Erythroblast (primary cell): ENCODE data around the gene PRRT2.
"Not testable (repeated sequence)": the region's sequence is repeated elsewhere in the genome, so short reads cannot be mapped to it uniquely, and the experiment has no call there.

Experiments
- DNase-seq, 2 experiments: peaks; one replicate each; lab custom pipeline; 2025; lab: John Stamatoyannopoulos, UW
- GATA1 ChIP-seq: IDR thresholded peaks from 2 replicates; pipeline ENCODE4 v1.6.1; 2011; ENCODE audit warnings: low read depth, mild to moderate bottlenecking, control low read depth, low read length, moderate library complexity
- POLR2A ChIP-seq: IDR thresholded peaks from 2 replicates; pipeline ENCODE4 v1.6.1; 2011; ENCODE audit warnings: mild to moderate bottlenecking, low read length

PRRT2 gene

GRCh38 chr16:29784157-29784556 is 27.8 kb upstream of the PRRT2 start:
- no peak for DNase-seq
- TF ChIP-seq POLR2A (no peak), GATA1 (no peak)

GRCh38 chr16:29784901-29785500 is 27.0 kb upstream of the PRRT2 start:
- TF ChIP-seq POLR2A (no peak), GATA1 (no peak)
- peak; percentile 65 to 73 for DNase-seq

GRCh38 chr16:29787155-29787554 is 24.8 kb upstream of the PRRT2 start:
- DNase-seq, result not testable (repeated sequence)

- TF ChIP-seq GATA1, result no peak
- no peak for TF ChIP-seq POLR2A
- no peak for DNase-seq
Measured at GRCh38 chr16:29789775-29790182, 22.2 kb upstream of the PRRT2 start.

GRCh38 chr16:29790183-29790948 is 21.6 kb upstream of the PRRT2 start, which contains the start of gene KIF22:
TSS of gene KIF22 (plus strand) at chr16:29790751. CDS start at chr16:29790760, 9 bp downstream.
- peak; percentile 99 to 100 for DNase-seq
- TF ChIP-seq GATA1, result no peak
- peak; percentile 94 for TF ChIP-seq POLR2A

GRCh38 chr16:29790949-29791844 is 20.8 kb upstream of the PRRT2 start:
- peak in 1 of 2 experiments; percentile 72 for DNase-seq
- no peak for TF ChIP-seq GATA1
- TF ChIP-seq POLR2A, result no peak

GRCh38 chr16:29791845-29792807 is 19.9 kb upstream of the PRRT2 start:
- no peak for DNase-seq

GRCh38 chr16:29793153-29793552 is 18.8 kb upstream of the PRRT2 start:
- DNase-seq, result not testable (repeated sequence)

More at GRCh38 chr16:29791845-29792807, 19.9 kb upstream of the PRRT2 start:
- no peak for TF ChIP-seq GATA1
- TF ChIP-seq POLR2A, result no peak

GRCh38 chr16:29794231-29794710 is 17.7 kb upstream of the PRRT2 start:
- TF ChIP-seq GATA1 (no peak), POLR2A (no peak)
- no peak for DNase-seq

GRCh38 chr16:29802416-29802935 is 9.5 kb upstream of the PRRT2 start:
- TF ChIP-seq GATA1 (no peak), POLR2A (no peak)
- DNase-seq, result no peak

- DNase-seq, result no peak
- no peak for TF ChIP-seq POLR2A
- no peak for TF ChIP-seq GATA1
Measured at GRCh38 chr16:29804020-29804419, 8.0 kb upstream of the PRRT2 start.

- no peak for DNase-seq
Measured at GRCh38 chr16:29804455-29805231, 7.3 kb upstream of the PRRT2 start.

More at GRCh38 chr16:29804455-29805231, 7.3 kb upstream of the PRRT2 start:
- TF ChIP-seq GATA1 (no peak), POLR2A (no peak)
